SU-DHL-6 (cell line): Measurements from ENCODE around the gene SLC39A3.

ENCODE experiments used
- H2AFZ ChIP-seq: fragments of 200-600 bp; sonication (generic); 2 replicates; pipeline ENCODE4 v1.6.1; 2014; ENCODE audit warnings: low read depth, mild to moderate bottlenecking, moderate library complexity, mixed read lengths, antibody characterized with exemption, low read length; ENCODE audit not compliant: severe bottlenecking
- H3F3A ChIP-seq: fragments of 200-600 bp; shearing (Covaris generic); 2 replicates; pipeline ENCODE4 v1.6.0; 2016; ENCODE audit warnings: antibody characterized with exemption, mild to moderate bottlenecking; ENCODE audit not compliant: insufficient read depth
- H3K27ac ChIP-seq: fragments of 200-600 bp; sonication (generic); 2 replicates; pipeline ENCODE4 v1.5.1; 2016; ENCODE audit warnings: low read depth, mild to moderate bottlenecking, low read length, moderate library complexity, mixed read lengths
- H3K27me3 ChIP-seq: fragments of 200-600 bp; sonication (generic), shearing (Covaris generic); 2 replicates; pipeline ENCODE4 v1.6.0; 2014; ENCODE audit warnings: mild to moderate bottlenecking, low read length
- H3K36me3 ChIP-seq: fragments of 200-600 bp; sonication (generic); 2 replicates; pipeline ENCODE4 v1.6.1; 2014; ENCODE audit warnings: mild to moderate bottlenecking, low read length, mixed read lengths
- H3K4me2 ChIP-seq: fragments of 300-600, 200-600 bp; shearing (Covaris generic), sonication (generic); 2 replicates; pipeline ENCODE4 v1.6.0; 2014; ENCODE audit warnings: low read length, low read depth, mild to moderate bottlenecking; ENCODE audit not compliant: poor library complexity, severe bottlenecking
- H3K4me3 ChIP-seq: fragments of 200-600 bp; sonication (generic); 2 replicates; pipeline ENCODE4 v1.5.1; 2014; ENCODE audit warnings: antibody characterized with exemption, low read length, mild to moderate bottlenecking, mixed read lengths; ENCODE audit not compliant: insufficient read depth, poor library complexity, severe bottlenecking
- H3K79me2 ChIP-seq: fragments of 200-600 bp; sonication (generic); 2 replicates; pipeline ENCODE4 v1.6.1; 2014; ENCODE audit warnings: mild to moderate bottlenecking, low read length, moderate library complexity; ENCODE audit not compliant: insufficient read depth
- H3K9ac ChIP-seq: fragments of 200-600 bp; sonication (generic); 2 replicates; pipeline ENCODE4 v1.7.0; 2014; ENCODE audit warnings: mild to moderate bottlenecking, low read length
- H3K9me2 ChIP-seq: fragments of 200-600 bp; sonication (generic); replicated peaks from 2 replicates; pipeline ENCODE4 v1.6.1; 2014; ENCODE audit warnings: low read length; ENCODE audit not compliant: insufficient read depth
- H3K9me3 ChIP-seq: fragments of 200-600 bp; sonication (generic); 2 replicates; pipeline ENCODE4 v1.6.1; 2014; ENCODE audit warnings: low read length, mixed read lengths; ENCODE audit not compliant: insufficient read depth
- H4K20me1 ChIP-seq: fragments of 200-600 bp; sonication (generic); 2 replicates; pipeline ENCODE4 v1.6.1; 2014; ENCODE audit warnings: low read depth, mild to moderate bottlenecking, antibody characterized with exemption, low read length, moderate library complexity, mixed read lengths
- CTCF ChIP-seq: fragments of 200-600 bp; sonication (generic); IDR thresholded peaks from one replicate; pipeline ENCODE4 v1.5.1; 2017; ENCODE audit warnings: antibody characterized with exemption, mild to moderate bottlenecking, low read length, moderate library complexity; ENCODE audit not compliant: insufficient read depth, poor library complexity, severe bottlenecking
- EZH2phosphoT487 ChIP-seq: fragments of 200-600 bp; sonication (generic), shearing (Covaris generic); conservative IDR thresholded peaks from 2 replicates; pipeline ENCODE4 v1.6.1; 2018; ENCODE audit warnings: mild to moderate bottlenecking, antibody characterized with exemption, low read length, moderate library complexity, mixed read lengths

SLC39A3 gene

GRCh38 chr19:2711875-2712205 is 28.0 kb downstream of the SLC39A3 start:
- no peak overlapping the region for H3K9ac ChIP-seq
- no peak overlapping the region for H3K27ac ChIP-seq

GRCh38 chr19:2711172-2711874 is 28.5 kb downstream of the SLC39A3 start:
- Histone ChIP-seq H3F3A (peaks cover 7% of the 10 kb centered on the region; the same call in 1 of the 2 replicates), H3K27me3 (no peaks in the 10 kb centered on the region), H3K9me3 (peaks cover 5% of the 10 kb centered on the region; the same call in 1 of the 2 replicates), H3K79me2 (no peaks in the 10 kb centered on the region), H3K4me2 (peak overlapping the region; percentile 46), H4K20me1 (no peaks in the 10 kb centered on the region), H3K9me2 (no peaks in the 10 kb centered on the region), H2AFZ (no peak overlapping the region), H3K27ac (peak overlapping the region; percentile 64), H3K9ac (no peak overlapping the region), H3K36me3 (no peaks in the 10 kb centered on the region), H3K4me3 (no peak overlapping the region)
- TF ChIP-seq EZH2phosphoT487 (no peak), CTCF (no peak)

More at GRCh38 chr19:2711875-2712205, 28.0 kb downstream of the SLC39A3 start:
- TF ChIP-seq CTCF (no peak), EZH2phosphoT487 (no peak)
- Histone ChIP-seq H3F3A (peaks cover 7% of the 10 kb centered on the region; the same call in 1 of the 2 replicates), H3K36me3 (no peaks in the 10 kb centered on the region), H3K4me2 (no peak overlapping the region), H3K27me3 (no peaks in the 10 kb centered on the region), H4K20me1 (no peaks in the 10 kb centered on the region), H3K79me2 (no peaks in the 10 kb centered on the region), H2AFZ (no peak overlapping the region), H3K9me3 (peaks cover 5% of the 10 kb centered on the region; the same call in 1 of the 2 replicates), H3K4me3 (no peak overlapping the region), H3K9me2 (no peaks in the 10 kb centered on the region)

- H3K4me3 ChIP-seq = no peak overlapping the region
- H3K4me2 ChIP-seq = no peak overlapping the region
- H3F3A ChIP-seq = peaks cover 10% of the 10 kb centered on the region; the same call in 1 of the 2 replicates
- no peaks in the 10 kb centered on the region for H3K79me2 ChIP-seq
- no peak for TF ChIP-seq CTCF
- no peak for TF ChIP-seq EZH2phosphoT487
- no peaks in the 10 kb centered on the region for H3K27me3 ChIP-seq
- H2AFZ ChIP-seq = no peak overlapping the region
- H3K9ac ChIP-seq = no peak overlapping the region
- H3K9me2 ChIP-seq = no peaks in the 10 kb centered on the region
- H3K36me3 ChIP-seq = no peaks in the 10 kb centered on the region
- no peaks in the 10 kb centered on the region for H3K9me3 ChIP-seq
- H3K27ac ChIP-seq = no peak overlapping the region
- no peaks in the 10 kb centered on the region for H4K20me1 ChIP-seq
Observed at GRCh38 chr19:2706251-2706650, 33.6 kb downstream of the SLC39A3 start.
